Muscle layer of colon (tissue), 2 donors: ENCODE measurements around the gene PRUNE2.

Source experiments
- H3K27ac ChIP-seq: one replicate; pipeline ENCODE4 v1.7.0; 2013; ENCODE audit warnings: low read depth, mild to moderate bottlenecking, low read length, moderate library complexity
- H3K27me3 ChIP-seq, 2 donors: one replicate each; pipeline ENCODE4 v1.7.0; 2013; ENCODE audit warnings: low read length in 2 of 2, mild to moderate bottlenecking in 2 of 2; ENCODE audit not compliant: insufficient read depth in 2 of 2, control insufficient read depth in 1 of 2
- H3K36me3 ChIP-seq: one replicate; pipeline ENCODE4 v1.7.0; 2013; ENCODE audit warnings: mild to moderate bottlenecking, low read length; ENCODE audit not compliant: insufficient read depth
- H3K4me1 ChIP-seq: one replicate; pipeline ENCODE4 v1.7.0; 2013; ENCODE audit warnings: mild to moderate bottlenecking, low read length; ENCODE audit not compliant: insufficient read depth
- H3K4me3 ChIP-seq, 2 donors: one replicate each; pipeline ENCODE4 v1.7.0; 2013; ENCODE audit warnings: low read length in 2 of 2, low read depth in 1 of 2, mild to moderate bottlenecking in 1 of 2, moderate library complexity in 1 of 2
- H3K9ac ChIP-seq: one replicate; pipeline ENCODE4 v1.7.0; 2013; ENCODE audit warnings: low read length
- H3K9me3 ChIP-seq: one replicate; pipeline ENCODE4 v1.7.0; 2013; ENCODE audit warnings: mild to moderate bottlenecking, low read length
- donor health status: abdominal sarcoma.
- donor health status: Adenocarcinoma of cecum.

The PRUNE2 gene

DNA sequence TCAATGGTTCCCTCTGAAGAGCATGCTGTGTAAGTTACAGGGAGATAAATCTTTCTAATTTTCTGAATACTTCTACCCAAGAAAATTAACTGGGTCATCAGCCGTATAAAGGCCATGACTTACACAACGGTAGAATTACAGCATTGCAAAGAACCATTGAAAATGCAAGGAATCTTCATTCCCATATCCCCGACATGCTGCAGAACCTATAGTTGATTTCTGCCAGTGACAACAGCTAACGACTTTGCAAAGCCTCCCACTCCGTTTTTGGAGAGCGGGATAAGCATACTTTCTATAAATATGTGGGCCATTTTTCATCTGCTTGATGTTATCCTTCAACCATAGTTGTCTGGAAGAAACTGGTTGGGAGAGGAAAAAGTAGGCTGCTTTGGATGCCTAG lies 85.5 kb downstream of the PRUNE2 start:
- Histone ChIP-seq H3K27ac (peak overlapping the region; percentile 83), H3K9ac (no peak overlapping the region), H3K4me3 (no peak overlapping the region), H3K9me3 (no peaks in the 10 kb centered on the region), H3K4me1 (peaks cover 48% of the 10 kb centered on the region), H3K27me3 (no peaks in the 10 kb centered on the region), H3K36me3 (peaks cover 13% of the 10 kb centered on the region)

DNA sequence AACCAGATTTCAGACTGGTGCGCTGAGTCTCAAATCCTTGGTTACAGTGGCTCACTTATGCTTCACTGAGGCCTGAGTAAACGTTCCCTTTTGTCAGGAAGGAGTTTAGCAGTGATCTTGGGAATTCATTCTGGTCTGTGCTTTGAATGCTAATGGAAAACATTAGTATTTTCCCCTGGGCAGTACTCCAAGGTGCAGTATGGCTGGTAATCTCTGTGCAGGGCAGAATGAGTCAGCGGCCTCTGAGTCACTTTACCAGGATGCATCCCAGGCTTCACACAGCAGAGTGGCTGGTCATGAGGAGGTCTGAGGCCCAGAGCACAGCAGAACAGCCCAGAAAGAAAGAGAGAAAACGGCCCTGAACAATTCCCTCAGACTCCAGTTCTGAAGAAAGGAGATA lies 87.6 kb downstream of the PRUNE2 start:
- H3K9ac ChIP-seq, result peak overlapping the region; percentile 9
- no peaks in the 10 kb centered on the region for H3K27me3 ChIP-seq
- peak overlapping the region; percentile 83 for H3K27ac ChIP-seq
- H3K4me3 ChIP-seq, result no peak overlapping the region
- H3K4me1 ChIP-seq, result peaks cover 48% of the 10 kb centered on the region
- H3K9me3 ChIP-seq, result no peaks in the 10 kb centered on the region
- H3K36me3 ChIP-seq, result peaks cover 9% of the 10 kb centered on the region

DNA sequence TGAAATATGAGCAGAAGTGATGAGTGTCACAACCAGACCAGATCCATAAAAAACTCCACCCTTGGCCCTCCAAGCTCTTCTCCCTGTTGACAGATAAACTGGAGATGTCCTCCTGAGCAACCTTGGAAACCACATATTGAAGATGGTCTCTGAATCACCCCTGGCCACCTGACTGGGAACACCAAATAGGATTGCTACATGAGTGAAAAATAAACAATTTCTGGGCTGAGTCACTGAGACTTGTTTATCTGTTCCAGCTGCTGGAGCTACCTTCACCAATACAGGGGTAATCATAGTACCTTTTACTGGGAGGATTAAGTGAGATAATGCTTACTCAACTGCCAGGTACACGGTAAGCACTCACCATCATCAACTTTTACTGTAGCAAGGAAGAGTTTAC lies 88.4 kb downstream of the PRUNE2 start:
- no peak overlapping the region for H3K4me3 ChIP-seq
- H3K36me3 ChIP-seq, result peaks cover 9% of the 10 kb centered on the region
- no peaks in the 10 kb centered on the region for H3K27me3 ChIP-seq
- H3K9me3 ChIP-seq, result no peaks in the 10 kb centered on the region
- peaks cover 48% of the 10 kb centered on the region for H3K4me1 ChIP-seq
- H3K27ac ChIP-seq, result peak overlapping the region; percentile 83
- no peak overlapping the region for H3K9ac ChIP-seq

GRCh38 chr9:76812591-76812990 lies 93.3 kb downstream of the PRUNE2 start:
- Histone ChIP-seq H3K4me1 (peaks cover 29% of the 10 kb centered on the region), H3K27ac (no peak overlapping the region), H3K4me3 (no peak overlapping the region), H3K9ac (no peak overlapping the region), H3K9me3 (no peaks in the 10 kb centered on the region), H3K36me3 (peaks cover 9% of the 10 kb centered on the region), H3K27me3 (no peaks in the 10 kb centered on the region)

DNA sequence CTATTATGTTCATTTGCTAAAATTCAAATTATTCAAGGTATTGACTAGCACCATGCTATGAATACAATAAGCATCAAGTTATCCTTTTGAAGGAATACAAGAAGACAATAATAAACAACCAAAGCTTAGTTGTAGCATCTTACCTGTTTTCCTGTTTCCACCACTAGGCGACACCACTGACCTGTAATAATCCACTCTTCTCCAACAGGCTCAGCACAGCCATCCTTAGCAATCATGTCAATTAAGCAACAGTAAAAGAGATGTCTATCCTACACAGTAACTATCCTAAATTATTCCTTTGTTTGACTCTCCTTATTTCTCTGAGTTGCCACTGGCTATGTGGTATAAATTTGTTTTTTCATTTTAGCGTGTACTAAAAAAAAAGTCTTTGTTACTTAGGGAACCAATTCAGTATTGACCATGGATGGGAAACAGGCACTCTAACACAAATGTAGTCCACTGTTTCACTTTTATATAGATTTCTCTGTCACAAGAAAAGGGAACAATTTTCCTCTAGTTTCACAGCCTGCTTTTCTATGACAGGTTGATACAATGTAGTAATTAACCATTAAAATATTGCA lies 95.4 kb downstream of the PRUNE2 start:
- H3K9me3 ChIP-seq, result no peaks in the 10 kb centered on the region
- no peak overlapping the region for H3K9ac ChIP-seq
- peaks cover 11% of the 10 kb centered on the region for H3K36me3 ChIP-seq
- H3K4me3 ChIP-seq, result no peak overlapping the region
- H3K4me1 ChIP-seq, result peaks cover 15% of the 10 kb centered on the region
- H3K27me3 ChIP-seq, result no peaks in the 10 kb centered on the region
- H3K27ac ChIP-seq, result no peak overlapping the region

DNA sequence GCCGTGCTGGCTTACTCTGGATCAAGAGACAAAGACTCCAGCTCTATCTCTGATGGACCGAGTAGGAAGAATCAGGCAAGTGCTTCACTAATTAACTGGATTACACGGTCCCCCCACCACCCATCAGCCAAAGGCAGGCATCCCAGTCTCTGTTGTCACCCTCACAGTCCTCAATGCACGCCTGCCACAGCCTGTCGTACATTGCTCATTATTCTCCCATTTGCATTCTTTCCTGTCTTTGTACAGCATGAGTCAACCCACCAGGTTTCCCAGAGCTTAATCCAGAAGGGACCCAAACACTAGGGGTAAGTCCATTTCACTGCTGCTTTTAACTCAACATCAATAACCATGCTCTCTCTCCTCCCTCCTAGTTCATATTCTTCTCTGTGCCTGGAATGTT lies 97.3 kb downstream of the PRUNE2 start:
- H3K9me3 ChIP-seq, result no peaks in the 10 kb centered on the region
- H3K27ac ChIP-seq, result no peak overlapping the region
- H3K36me3 ChIP-seq, result peaks cover 17% of the 10 kb centered on the region
- no peak overlapping the region for H3K9ac ChIP-seq
- no peaks in the 10 kb centered on the region for H3K27me3 ChIP-seq
- peaks cover 15% of the 10 kb centered on the region for H3K4me1 ChIP-seq
- H3K4me3 ChIP-seq, result no peak overlapping the region

- Histone ChIP-seq H3K9me3 (no peaks in the 10 kb centered on the region), H3K27me3 (no peaks in the 10 kb centered on the region), H3K9ac (no peak overlapping the region), H3K27ac (no peak overlapping the region), H3K4me1 (peaks cover 8% of the 10 kb centered on the region), H3K36me3 (peaks cover 17% of the 10 kb centered on the region), H3K4me3 (no peak overlapping the region)
Measured at GRCh38 chr9:76803762-76804161, 102.2 kb downstream of the PRUNE2 start.

GRCh38 chr9:76803083-76803482 lies 102.8 kb downstream of the PRUNE2 start:
- H3K9me3 ChIP-seq, result no peaks in the 10 kb centered on the region
- no peak overlapping the region for H3K27ac ChIP-seq

DNA sequence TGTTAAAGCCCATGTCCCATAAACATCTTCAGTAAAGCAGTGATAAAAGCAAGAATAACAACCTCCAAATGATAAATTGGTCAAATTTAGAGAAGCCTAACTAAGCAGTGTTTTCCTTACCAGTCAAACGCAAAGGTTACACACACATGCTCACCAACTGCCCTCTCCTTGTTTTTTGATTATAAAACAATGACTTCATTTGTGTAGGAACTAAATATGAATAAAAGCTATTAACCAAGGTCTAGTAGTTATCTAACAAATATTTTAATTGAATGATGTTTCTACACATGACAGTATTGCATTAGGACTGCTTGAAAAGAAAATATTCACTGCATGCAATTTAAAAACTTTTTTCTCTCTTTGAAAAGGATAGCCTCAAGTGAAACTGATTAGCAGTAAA lies 105.0 kb downstream of the PRUNE2 start:
- Histone ChIP-seq H3K4me3 (no peak overlapping the region), H3K4me1 (peaks cover 25% of the 10 kb centered on the region), H3K9ac (no peak overlapping the region), H3K36me3 (peaks cover 16% of the 10 kb centered on the region), H3K9me3 (no peaks in the 10 kb centered on the region), H3K27ac (no peak overlapping the region), H3K27me3 (no peaks in the 10 kb centered on the region)

More at GRCh38 chr9:76803083-76803482, 102.8 kb downstream of the PRUNE2 start:
- Histone ChIP-seq H3K36me3 (peaks cover 17% of the 10 kb centered on the region), H3K4me1 (peaks cover 14% of the 10 kb centered on the region), H3K27me3 (no peaks in the 10 kb centered on the region), H3K9ac (no peak overlapping the region), H3K4me3 (no peak overlapping the region)

- no peak overlapping the region for H3K27ac ChIP-seq
- peaks cover 2% of the 10 kb centered on the region for H3K36me3 ChIP-seq
- H3K9me3 ChIP-seq, result no peaks in the 10 kb centered on the region
- no peaks in the 10 kb centered on the region for H3K27me3 ChIP-seq
- H3K9ac ChIP-seq, result no peak overlapping the region
- H3K4me1 ChIP-seq, result peaks cover 30% of the 10 kb centered on the region
- H3K4me3 ChIP-seq, result no peak overlapping the region
Measured at GRCh38 chr9:76799473-76799872, 106.4 kb downstream of the PRUNE2 start.

DNA sequence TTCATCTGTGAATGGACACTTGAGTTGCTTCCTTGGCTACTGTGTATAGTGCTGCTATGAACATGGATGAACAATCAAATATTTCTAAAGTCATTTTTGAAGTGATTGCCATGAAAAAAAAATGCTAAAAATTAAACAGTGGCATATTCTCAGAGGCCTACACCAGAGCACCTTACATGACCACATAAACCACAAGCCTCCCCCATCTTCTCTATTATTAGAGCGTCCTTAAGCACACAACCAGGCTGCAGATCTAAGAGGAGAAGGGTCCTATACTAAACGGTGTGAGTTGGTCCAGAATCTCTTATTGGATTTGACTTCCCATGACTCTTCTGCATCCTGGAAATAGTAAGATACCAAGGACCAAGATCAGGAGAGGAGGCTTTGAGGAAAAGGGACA lies 107.4 kb downstream of the PRUNE2 start:
- Histone ChIP-seq H3K4me1 (peaks cover 30% of the 10 kb centered on the region), H3K4me3 (no peak overlapping the region), H3K9ac (no peak overlapping the region), H3K9me3 (no peaks in the 10 kb centered on the region), H3K36me3 (no peaks in the 10 kb centered on the region), H3K27ac (no peak overlapping the region), H3K27me3 (no peaks in the 10 kb centered on the region)

DNA sequence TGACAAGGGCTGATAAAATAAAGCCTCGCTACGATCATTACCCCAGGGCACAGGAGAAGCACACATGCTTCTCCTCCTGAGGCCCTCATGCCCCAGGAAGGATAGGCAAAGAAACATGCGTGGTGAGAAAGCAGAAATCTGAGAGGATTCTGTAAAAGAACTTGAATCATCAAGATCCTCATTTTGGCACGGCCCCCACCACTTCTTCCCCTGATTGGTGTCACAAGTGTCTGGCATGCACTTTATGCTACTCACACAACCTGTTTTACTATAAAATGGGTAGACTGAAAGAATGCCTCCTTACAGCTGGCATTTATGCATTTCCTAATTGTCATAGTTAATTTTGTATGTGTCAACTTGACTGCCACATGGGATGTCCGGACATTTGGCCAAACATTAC lies 109.6 kb downstream of the PRUNE2 start:
- Histone ChIP-seq H3K27ac (no peak overlapping the region), H3K9me3 (no peaks in the 10 kb centered on the region), H3K36me3 (no peaks in the 10 kb centered on the region), H3K27me3 (no peaks in the 10 kb centered on the region), H3K4me1 (peaks cover 33% of the 10 kb centered on the region), H3K9ac (no peak overlapping the region), H3K4me3 (no peak overlapping the region)
